Kidney epithelial cell (primary cell): ENCODE data around the gene GBGT1. TPM values are rescaled to one million over a fixed set of nuclear protein-coding genes. Genes with fewer than 3 reads are reported as not detected.

ENCODE experiments used
- DNase-seq: peaks from one replicate; pipeline ENCODE4 v3.0.0-alpha.2; 2010; ENCODE audit warnings: low read depth
- H3K27me3 ChIP-seq: 2 replicates; pipeline ENCODE4 v1.6.0; 2011; ENCODE audit warnings: low read length; ENCODE audit not compliant: control insufficient read depth, insufficient read depth
- H3K36me3 ChIP-seq: 2 replicates; pipeline ENCODE4 v1.5.1; 2011; ENCODE audit warnings: low read length; ENCODE audit not compliant: control insufficient read depth, insufficient read depth
- H3K4me3 ChIP-seq: 2 replicates; pipeline ENCODE4 v1.5.1; 2011; ENCODE audit warnings: low read depth, mild to moderate bottlenecking, control low read depth, low read length
- CTCF ChIP-seq: IDR thresholded peaks from 2 replicates; pipeline ENCODE4 v1.5.1; 2011; ENCODE audit warnings: mild to moderate bottlenecking, moderate library complexity, low read length, control low read depth, inconsistent platforms; ENCODE audit not compliant: insufficient read depth, poor library complexity, severe bottlenecking
- total RNA-seq: library from RNA; depleted of rRNA; stranded (reverse); fragments of >200 nt; gene quantifications from 2 replicates; pipeline ENCODE4 v1.2.3, GENCODE V29; 2015

GBGT1 gene
- total RNA-seq, 1 donor from 2014 or later: 12.4 TPM

DNA sequence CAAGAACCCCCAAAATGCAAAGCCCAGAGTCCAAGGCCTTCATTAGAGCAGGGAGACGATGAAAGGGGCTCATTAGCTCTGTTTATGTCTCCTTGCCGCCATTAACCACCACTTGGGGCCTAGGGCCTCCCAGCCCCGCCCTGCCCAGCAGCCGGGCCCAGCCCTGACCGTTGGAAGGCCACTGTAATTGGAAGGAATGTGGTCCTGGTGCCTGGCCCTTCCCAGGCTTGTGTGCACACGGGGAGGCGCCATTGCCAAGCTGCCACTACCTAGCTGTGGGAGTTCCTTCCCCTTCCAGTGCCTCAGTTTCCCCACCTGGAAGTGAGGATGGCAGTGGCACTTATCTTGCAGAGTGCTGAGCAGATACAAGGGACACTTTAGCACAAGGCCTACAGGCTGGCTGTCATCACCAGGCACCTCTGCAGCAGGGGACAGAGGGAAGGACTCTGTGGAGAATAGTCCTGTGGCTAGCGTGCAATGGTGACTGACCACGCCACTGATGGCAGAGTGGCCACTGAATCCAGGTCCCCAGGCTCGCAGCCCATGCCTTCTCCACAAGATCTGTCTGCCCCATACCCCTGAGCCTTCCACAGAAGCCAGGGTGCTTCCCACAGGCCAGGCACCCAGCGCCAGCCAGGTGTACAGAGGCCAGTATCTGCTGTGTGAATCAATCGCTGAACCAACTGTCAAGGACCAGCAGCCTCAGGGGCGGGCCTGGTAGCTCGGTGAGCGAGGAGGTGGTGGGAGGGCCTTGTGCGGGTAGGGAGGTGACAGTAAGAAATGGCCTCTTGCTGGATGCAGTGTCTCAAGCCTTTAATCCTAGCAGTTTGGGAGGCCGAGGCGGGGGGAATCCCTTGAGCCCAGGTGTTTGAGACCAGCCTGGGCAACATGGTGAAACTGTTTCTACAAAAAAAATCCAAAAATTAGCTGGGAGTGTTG lies 20.8 kb downstream of the GBGT1 start:
- no peak for DNase-seq
- H3K27me3 ChIP-seq: no peaks in the 10 kb centered on the region
- no peaks in the 10 kb centered on the region for H3K36me3 ChIP-seq
- no peak for TF ChIP-seq CTCF
- no peak overlapping the region for H3K4me3 ChIP-seq

DNA sequence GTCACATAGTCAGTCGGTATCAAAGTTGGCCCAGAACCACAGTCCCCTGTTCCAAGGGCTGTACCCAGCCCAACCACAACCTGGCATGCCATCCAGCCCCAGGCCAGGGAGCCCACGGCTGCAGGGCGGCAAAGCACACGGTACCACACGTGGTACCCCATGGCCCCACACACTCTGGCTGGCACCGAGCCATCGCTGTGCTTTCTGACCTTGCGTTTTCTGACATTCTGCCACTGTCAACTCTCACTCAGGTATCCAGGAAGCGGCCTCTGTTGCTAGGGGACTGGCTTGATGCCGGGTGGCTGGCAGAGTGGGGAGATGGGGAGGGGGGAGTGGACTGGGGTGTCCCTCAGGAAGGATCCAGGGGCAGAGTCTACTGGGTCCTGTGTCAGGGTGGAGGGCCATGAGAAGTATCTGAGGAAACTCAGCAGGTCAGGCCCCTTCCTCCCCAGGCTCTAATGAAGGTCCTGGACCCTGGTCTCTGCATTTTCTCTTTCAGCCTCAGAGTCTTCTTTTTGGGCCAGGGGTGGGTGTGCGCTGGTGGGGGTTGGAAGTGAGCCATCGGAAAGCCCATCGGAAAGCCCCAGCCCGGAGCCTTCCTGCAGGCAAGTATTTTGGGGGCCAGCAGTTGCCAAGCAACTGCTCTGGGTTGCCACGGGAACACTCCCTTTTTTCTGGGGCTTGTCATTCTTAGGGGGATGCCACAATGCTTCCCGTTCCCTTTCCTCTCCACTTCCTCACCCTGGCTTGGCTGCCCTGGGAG lies 21.7 kb downstream of the GBGT1 start:
- no peak for DNase-seq
- no peak for TF ChIP-seq CTCF
- H3K27me3 ChIP-seq: no peaks in the 10 kb centered on the region
- no peak overlapping the region for H3K4me3 ChIP-seq
- H3K36me3 ChIP-seq: no peaks in the 10 kb centered on the region

DNA sequence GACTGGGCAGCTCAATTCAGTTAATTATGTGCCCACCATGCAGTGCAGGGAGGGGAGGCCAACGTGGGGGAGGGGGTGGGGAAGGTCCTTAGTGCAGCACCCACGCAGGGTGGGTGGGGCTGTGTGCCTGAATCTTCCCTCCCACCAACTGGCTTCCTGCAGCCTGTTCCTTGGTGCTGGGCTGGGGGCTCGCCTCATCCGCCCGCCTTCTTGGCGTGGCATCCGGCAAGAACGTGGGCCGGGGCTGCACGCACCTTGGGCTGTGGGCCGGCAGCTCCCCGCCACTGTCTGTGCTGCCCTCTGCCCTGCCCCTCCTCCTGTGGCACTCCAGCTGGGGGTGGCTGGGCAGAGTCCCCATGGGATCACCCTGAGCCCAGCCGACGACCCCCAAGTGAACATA lies 23.1 kb downstream of the GBGT1 start:
- Histone ChIP-seq H3K27me3 (no peaks in the 10 kb centered on the region), H3K36me3 (no peaks in the 10 kb centered on the region), H3K4me3 (no peak overlapping the region)
- no peak for TF ChIP-seq CTCF
- DNase-seq: no peak

DNA sequence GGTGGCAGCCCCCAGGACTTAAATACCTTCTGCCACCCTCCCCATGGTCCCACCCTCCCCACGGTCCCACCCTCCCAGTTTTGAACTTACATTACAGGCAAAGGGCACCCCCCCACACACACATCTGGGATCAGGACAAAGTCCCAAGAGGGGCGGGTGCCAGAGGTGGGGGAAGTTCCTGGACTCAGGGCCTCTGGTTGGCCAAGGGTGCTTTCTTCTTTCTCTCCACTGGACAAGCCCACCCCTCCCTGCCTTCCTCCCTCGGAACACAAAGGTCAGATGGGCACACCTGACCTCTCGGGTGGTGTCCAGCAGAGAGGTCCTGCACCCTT lies 23.6 kb downstream of the GBGT1 start:
- TF ChIP-seq CTCF: no peak

DNA sequence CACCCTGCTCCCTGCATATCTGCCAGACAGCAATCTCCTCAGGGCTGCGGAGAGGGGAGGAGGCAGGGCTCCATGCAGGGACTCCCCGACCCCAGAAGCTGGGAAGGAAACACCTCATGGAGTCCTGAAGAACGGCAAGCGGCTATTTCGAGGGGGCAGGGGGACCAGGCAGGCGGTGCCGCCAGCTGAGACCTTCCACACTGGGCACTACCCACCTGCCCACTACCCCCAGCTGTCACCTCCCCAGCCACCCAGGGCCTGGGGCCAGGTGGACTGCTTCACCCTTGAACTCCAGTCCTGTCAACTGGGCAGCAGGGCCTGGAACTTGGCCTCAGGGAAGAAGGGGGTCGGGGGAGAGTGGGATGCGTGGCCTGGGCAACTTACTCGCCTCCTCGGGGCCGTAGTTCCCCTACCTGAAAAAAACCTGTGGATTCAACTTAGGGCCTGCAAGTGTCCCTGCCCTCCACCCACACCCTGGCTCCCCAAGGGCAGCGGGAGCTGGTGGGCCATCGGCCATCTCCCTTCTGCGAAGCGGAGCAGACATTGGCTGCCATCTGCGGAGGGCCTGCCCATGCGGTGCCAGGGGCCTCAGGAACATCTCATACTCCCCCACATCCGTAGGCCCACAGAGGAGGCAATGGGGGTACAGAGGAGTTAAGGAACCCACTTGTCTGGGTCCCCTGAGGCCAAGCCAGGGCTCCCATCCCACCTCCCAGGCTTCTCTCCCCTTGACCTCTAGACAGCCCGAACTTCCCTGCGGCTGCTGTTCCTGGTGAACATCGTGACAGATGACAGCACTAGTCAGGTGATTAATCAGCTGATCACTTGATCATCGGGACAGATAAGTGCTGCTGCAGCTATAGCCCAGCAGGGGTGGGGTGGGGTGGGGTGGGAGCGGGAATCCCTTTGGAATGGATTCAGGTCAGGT lies 24.2 kb downstream of the GBGT1 start:
- Histone ChIP-seq H3K36me3 (no peaks in the 10 kb centered on the region), H3K4me3 (no peak overlapping the region), H3K27me3 (no peaks in the 10 kb centered on the region)
- TF ChIP-seq CTCF: no peak
- no peak for DNase-seq

More for the DNA sequence above, 23.6 kb downstream of the GBGT1 start:
- Histone ChIP-seq H3K27me3 (no peaks in the 10 kb centered on the region), H3K36me3 (no peaks in the 10 kb centered on the region), H3K4me3 (no peak overlapping the region)
- no peak for DNase-seq
